ENCODE data around the gene CYP11A1.
A peak's percentile ranks its signal among the peaks of the same experiment; 100 is the strongest.

CYP11A1 gene

DNA sequence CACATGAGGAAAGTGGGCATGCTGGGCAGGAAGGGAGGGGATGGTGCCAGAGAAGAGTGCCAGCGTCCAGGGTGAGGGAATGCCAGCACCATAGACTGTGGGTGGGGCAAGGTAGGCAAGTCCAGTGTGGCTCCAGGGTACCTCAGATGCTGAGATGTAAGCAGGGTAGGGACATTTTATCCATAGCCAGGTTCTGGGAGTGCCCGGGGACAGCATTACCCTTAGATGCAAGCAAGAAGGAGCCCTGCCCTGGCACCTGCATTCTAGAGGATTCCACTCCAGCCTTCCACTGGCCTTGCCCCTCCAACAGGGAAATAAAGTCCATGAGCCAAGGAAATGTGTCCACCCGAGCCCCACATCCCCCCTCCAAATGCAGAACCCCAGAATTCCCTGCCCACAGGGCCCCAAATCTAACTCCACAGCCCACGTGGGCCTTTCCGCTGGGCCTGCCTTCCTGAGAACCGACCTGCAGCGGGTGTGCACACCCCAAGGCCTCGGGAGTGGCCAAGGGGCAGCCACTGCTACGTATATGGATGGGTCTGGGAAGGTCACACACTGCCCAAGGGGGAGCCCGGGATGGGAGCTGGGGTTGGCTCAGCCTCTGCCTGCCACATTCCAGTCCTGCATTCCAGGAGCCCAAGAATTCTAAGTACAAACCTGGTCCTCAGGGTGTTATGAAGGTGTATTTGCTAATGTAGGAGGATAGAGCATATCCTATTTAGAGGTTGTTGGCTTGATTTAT is 20.3 kb upstream of the CYP11A1 start:
- DNase-seq = no peak

- DNase-seq = no peak
These were observed 19.7 kb upstream of the CYP11A1 start for GRCh38 chr15:74387141-74387541.

DNA sequence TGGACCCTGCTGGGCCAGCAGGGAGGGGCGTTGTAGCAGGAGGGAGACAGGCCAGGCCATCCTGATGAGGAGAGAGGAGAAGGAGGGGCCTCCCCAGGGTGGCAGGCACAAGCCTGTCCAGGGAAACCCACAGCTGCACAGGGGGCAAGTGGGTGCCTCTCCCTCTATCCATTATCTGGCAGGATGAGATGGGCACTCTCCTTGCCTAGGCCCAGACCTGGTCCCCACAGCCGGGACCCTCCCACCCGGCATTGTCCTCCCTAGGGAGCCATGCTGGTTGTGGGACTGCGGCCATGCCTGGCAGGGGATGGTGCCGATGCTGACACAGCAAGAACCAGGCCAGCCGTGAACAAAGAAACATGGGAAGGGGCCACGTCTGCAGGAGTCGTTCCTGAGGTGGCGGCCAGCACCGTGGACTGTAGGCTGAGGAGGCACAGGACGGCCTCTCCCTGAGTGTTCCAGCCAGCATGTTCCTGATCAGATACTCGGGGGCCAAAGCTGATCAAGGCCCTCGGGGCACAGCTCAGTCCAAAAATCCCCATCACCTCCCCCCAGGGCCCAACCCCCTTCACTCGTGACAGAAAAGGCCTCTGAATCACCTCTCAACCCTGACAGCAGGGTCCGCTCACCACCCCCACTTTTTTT is 19.2 kb upstream of the CYP11A1 start:
- DNase-seq = no peak

DNA sequence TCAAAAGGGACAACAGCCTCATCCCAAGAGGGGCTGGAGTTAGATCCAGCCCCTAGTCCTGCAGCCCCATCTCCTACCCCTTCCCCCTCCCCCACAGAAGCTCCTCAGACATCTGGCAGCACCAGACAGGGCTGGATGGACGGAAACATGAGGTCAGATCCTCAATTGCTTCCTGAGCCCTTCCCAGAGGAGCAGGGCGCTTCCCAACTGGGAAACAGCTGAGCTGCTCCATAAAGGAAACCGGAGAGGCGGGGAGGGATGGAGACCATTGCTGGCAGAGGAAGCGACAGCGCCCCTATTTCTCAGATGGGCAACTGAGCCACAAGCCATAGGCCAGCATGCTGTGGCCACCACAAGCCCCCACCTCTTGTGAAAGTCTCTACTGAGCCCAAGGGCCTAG is 18.3 kb upstream of the CYP11A1 start:
- DNase-seq = no peak

GRCh38 chr15:74384881-74385643 is 17.6 kb upstream of the CYP11A1 start:
- no peak for DNase-seq

GRCh38 chr15:74384566-74384880 is 17.1 kb upstream of the CYP11A1 start:
- DNase-seq = no peak

DNA sequence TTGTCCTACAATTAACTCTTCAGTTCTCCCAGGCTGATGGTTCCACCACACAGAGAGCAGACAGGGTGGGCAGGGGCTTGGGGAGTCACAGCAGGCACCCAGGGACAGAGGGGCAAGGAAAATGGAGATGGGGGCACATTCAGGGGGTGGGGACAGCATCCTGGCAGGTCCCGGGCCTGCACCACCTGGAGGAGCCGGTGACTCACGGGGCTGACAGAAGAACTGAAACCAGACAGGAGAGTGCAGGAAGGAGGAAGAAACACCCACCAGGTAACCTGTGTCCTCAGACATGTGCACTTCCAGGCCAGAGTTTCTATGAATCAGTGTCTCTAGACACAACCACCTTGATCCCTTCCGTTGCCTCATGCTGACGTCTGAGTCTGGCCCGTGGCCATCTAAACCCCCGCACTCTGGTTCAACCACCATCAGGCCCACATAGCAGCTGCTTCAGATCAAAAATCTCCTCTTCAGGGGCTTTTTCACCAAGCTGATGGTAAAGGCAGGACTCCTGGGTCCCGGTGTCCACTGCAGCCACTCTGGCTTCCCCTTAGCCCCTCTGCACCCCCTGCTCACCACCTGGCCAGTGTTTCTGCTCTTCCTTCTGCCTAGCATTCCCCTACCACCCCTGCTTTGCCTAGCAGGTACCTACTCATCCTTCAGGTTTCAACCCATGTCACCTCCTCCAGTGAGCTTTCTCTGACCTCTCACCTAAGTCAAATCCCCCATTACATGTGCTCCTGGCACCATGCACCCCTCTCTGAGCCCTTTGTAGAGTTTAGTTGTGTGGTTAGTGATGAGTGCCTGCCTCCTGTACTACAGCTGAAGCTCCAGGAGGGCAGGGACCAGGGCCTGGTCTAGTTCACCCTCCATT is 16.5 kb upstream of the CYP11A1 start:
- no peak for DNase-seq

DNA sequence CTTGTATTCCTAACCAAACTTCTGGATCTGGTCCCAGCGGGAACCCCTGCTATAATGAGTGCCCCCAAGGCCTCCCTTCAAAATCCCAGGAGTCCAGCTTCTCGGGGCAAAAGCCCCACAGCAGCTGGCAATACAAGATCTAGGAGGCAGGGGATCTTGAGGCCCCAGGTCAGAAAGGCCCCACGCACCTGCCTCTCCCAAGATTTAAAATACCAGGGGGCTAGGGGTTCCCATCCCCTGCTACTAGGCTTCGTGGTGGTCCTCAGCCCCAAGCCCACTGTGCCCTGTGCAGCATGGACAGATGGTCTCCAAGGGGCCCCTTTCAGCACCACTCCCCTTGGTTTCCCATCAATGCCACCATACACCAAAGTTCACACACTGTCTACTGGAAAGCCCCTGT is 15.8 kb upstream of the CYP11A1 start:
- no peak for DNase-seq

DNA sequence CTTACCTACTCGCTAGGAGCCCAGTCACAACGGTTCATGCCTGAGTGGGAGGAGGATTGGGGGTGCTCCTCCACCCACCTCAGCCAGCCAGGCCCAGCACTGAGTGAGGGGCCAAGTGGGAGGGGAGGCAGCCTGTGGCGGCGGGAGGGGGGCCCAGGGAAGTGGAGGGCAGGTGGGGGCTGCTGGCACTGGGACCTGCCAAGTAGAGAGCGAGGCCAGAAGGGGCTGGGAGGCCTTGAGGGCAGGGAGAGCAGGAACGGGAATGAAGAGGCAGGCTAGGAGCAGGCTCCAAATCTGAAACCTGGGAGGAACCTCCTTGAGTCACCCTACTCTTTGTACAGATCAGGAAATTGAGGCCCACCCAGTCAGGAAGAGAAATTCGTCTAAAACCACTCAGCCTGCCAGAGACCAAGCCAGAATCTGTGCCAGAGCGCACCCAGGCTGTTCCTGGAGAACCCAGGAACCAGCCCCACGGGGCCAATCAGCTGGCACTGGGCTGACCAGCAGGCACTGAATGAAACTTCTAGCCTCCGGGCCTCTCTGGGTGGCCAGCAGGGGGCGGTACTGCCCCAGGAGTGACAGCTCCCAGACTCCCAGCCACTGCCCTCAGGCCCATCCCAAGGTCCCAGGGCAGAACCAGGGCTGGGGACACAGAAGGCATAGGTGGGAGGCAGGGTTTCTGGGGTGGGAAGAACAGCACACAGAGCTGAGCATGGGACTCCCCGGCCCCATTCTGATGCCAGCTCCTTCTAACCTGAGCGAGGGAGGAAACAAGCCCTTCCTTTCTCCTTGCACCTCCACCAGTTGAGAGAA is 14.8 kb upstream of the CYP11A1 start:
- peak; percentile 61 for DNase-seq

DNA sequence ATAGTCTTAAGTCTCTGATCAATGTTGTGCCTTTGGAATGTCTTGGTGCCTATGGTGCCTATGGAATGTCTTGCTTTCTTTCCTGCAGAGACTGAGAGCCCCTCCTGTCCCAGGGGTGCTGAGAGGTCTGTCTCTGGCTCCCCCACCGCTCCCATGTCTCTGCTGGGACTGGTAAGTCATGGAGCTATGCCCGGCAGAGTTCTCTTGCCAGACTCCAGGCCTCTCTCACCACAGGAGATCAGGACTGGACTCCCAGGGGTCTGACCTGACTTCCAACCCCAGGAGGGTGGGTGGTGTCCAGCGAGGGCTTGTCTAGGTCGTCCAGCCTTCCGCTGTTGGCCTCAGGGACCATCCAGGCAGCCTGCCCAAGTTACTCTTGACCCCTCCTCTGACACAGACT is 14.0 kb upstream of the CYP11A1 start:
- DNase-seq = no peak

GRCh38 chr15:74381190-74381453 is 13.7 kb upstream of the CYP11A1 start:
- DNase-seq = no peak

GRCh38 chr15:74380361-74381189 is 13.1 kb upstream of the CYP11A1 start:
- DNase-seq = no peak

DNA sequence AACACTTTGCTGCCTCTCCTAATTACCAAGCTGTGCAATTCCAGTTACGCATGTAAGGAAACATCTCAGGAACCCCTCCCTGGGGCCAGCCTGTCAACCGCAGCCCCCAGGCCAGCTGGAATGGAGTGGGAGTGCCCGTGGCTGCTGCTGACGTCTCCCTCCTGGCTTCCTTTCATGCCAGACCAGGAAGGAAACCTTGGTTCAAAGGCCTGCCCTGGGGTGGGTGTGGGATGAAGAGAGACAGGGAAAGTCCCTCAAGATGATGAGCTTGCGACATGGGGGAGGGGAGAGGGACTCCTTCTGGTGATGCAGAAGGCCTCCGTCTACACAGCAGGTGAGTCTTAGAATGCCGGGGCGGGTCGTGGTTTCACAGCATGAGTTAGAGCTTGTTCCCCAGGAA is 11.4 kb upstream of the CYP11A1 start:
- no peak for DNase-seq

DNA sequence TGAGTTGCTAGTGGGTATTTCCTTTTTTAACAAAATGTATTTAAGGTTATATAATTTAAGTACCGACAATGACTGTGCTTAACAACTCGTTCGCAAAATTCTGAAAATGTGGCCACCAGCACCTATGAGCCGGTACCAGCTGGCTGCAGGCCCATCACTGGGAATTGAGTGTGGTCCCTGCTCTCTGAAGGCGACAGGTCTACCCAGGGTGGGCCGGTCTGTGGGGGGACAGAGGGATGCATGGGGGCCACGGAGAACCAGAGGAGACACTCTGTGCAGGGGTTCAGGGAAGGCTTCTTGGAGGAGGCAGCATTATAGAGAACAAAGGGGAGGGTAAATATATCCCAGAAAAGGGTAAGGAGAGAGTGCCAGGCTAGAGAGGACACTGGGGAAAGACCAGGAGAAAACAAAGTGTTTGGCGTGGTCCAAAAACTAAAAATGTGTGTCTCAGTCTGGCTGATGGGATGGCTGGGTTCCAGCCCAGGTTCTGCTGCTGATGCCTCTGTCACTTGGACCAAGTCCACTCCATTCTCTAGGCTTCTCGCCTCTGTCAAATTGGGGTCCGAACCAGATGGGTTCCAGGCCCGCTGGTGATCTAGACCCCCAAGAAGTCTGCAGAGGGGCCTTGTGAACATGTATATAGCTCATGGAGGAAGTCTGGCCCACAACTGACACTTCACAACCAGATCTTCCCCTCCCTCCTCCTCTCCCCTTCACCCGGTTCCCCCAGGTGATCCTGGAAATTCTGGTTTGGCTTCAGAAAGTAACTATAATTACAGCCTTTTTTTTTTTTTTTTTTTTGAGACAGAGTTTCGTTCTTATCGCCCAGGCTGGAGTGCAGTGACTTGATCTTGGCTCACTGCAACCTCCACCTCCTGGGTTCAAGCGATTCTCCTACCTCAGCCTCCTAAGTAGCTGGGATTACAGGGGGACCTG is 10.7 kb upstream of the CYP11A1 start:
- no peak for DNase-seq

DNA sequence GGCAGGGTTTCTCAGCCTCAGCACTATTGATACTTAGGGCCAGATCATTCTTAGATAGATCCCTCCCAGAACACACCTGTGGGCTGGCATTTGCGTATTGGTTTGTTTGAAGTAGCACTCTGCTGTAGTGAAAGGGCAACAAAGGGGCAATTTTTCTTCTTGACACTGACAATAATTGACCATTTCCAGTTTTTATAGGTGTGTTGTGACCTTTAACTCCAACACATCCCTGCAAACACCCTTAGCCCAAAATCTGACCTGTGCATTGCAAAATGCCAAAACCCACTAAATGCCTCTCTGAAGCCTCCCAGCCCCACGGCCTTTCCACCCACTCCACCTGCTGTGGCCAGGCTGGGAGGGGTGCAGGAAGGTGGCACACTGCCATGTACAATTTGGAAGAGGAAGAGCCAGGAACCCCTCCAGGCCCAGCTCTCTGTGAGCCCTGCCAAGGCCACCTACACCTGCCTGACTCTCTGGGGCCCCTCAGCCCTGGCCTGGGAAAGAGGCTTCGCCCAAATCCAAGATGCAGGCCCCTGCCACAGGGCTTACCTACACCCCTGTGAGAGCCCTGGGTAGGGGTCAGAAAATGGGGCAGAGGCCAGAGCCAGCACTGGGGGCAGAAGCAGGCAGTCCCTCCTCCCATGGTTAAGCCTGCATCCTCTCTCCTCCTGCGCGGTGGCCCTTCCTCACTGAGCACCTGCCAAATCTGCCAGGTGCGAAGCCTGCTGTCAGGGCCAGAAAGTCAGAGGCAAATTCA is 9.6 kb upstream of the CYP11A1 start:
- DNase-seq = no peak

DNA sequence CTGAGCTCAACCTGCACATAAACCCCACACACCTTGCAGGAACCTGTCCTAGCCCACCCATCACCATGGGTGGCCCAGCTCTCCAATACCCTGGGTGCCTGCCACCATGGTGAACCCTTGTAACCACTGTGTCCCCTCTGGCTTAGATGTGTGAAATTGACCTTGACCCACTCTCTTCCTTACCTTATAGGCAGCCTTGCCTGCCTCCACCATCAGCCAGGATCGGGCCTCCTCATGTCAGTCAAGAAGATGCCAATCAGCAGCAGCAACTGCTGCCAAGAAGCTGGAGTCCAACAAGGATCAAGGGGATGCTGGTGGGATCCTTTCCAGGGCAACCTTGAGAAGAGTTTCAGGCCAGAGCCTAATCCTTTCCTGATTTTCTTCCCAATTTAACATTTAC is 8.8 kb upstream of the CYP11A1 start:
- no peak for DNase-seq

- peak; percentile 69 for DNase-seq
These were observed 7.9 kb upstream of the CYP11A1 start for GRCh38 chr15:74375303-74375693.

- no peak for DNase-seq
These were observed 7.3 kb upstream of the CYP11A1 start for GRCh38 chr15:74374648-74375302.

Data from central memory CD4-positive, alpha-beta T cell (primary cell).